ENCODE data around the gene PSMA7. TPM values are rescaled to one million over a fixed set of nuclear protein-coding genes. Genes with fewer than 3 reads are reported as not detected.

Gene PSMA7
- 494 to 584 TPM (median 580 TPM) in 5 replicates for total RNA-seq (2022; extraction: Qiagen RNA extraction)

GRCh38 chr20:62143081-62143956 is at the start of gene PSMA7, which contains the start of gene SS18L1:
PSMA7 (minus strand) TSS chr20:62143394; CDS start chr20:62143303, 91 bp downstream.
SS18L1 (plus strand) TSS chr20:62143769; CDS start chr20:62143821, 52 bp downstream.

GRCh38 chr20:62182469-62183425 is 39.6 kb upstream of the PSMA7 start, which contains the start of gene MTG2:
MTG2 (plus strand) TSS chr20:62183028; CDS start chr20:62193421, 10,393 bp downstream.

GRCh38 chr20:62121776-62122653 is 21.2 kb downstream of the PSMA7 start, which contains the start of gene LSM14B:
LSM14B (plus strand) TSS chr20:62122475; CDS start chr20:62122667, 192 bp downstream.

Other genes with a start within 250 kb of the PSMA7 start
- 15.3 to 18.4 TPM (median 15.4 TPM) in 5 replicates for gene TAF4, start 77.5 kb downstream of the PSMA7 start, total RNA-seq (2022; extraction: Qiagen RNA extraction)
- gene LSM14B, start 20.9 kb downstream of the PSMA7 start, total RNA-seq (2022; extraction: Qiagen RNA extraction): 23.4 to 27.6 TPM (median 26.1 TPM) in 5 replicates
- gene SS18L1, start 375 bp upstream of the PSMA7 start, total RNA-seq (2022; extraction: Qiagen RNA extraction): 6.8 to 10.1 TPM (median 8.6 TPM) in 5 replicates
- gene MTG2, start 39.6 kb upstream of the PSMA7 start, total RNA-seq (2022; extraction: Qiagen RNA extraction): 30.6 to 40.7 TPM (median 36.1 TPM) in 5 replicates
- gene HRH3, start 76.9 kb upstream of the PSMA7 start, total RNA-seq (2022; extraction: Qiagen RNA extraction): 0.02 TPM in 1 of 5 replicates, not detected in the others
- gene OSBPL2, start 95.1 kb upstream of the PSMA7 start, total RNA-seq (2022; extraction: Qiagen RNA extraction): 18.0 to 21.2 TPM (median 19.5 TPM) in 5 replicates
- gene ADRM1, start 159.6 kb upstream of the PSMA7 start, total RNA-seq (2022; extraction: Qiagen RNA extraction): 164 to 195 TPM (median 193 TPM) in 5 replicates
- gene LAMA5, start 223.9 kb upstream of the PSMA7 start, total RNA-seq (2022; extraction: Qiagen RNA extraction): 233 to 461 TPM (median 419 TPM) in 5 replicates
- 2,601 to 3,068 TPM (median 2,764 TPM) in 5 replicates for gene RPS21, start 243.7 kb upstream of the PSMA7 start, total RNA-seq (2022; extraction: Qiagen RNA extraction)